Panc1 (cell line): ENCODE measurements around the gene CMIP. TPM values are rescaled to one million over a fixed set of nuclear protein-coding genes. Genes with fewer than 3 reads are reported as not detected.
"Not testable (repeated sequence)": the region's sequence is repeated elsewhere in the genome, so short reads cannot be mapped to it uniquely, and the experiment has no call there.

Experiments used
- ATAC-seq: fragments of 200-7000 bp; cut with Tn5 transposase; 2 replicates; pipeline ENCODE4 v1.9.1; 2020; ENCODE audit warnings: mild to moderate bottlenecking, moderate library complexity
- BruUV-seq: library from RNA; stranded (reverse); fragments of 400-500 nt; replicated peaks from 2 replicates; lab custom pipeline; 2021; lab: Mats Ljungman, UMichigan
- CTCF ChIA-PET: fragments of 300-600 bp; sonication (Branson Sonifier 250); formaldehyde crosslinking; loops from one replicate; lab custom pipeline; 2022; ENCODE audit warnings: antibody characterized with exemption; lab: Charles Lee
- POLR2A ChIA-PET: fragments of 300-600 bp; sonication (Branson Sonifier 250); formaldehyde crosslinking; loops from one replicate; lab custom pipeline; 2022; ENCODE audit warnings: antibody characterized with exemption; lab: Charles Lee
- DNase-seq: peaks from one replicate; pipeline ENCODE4 v3.0.0-alpha.2; 2010; ENCODE audit warnings: low read depth, low spot score
- H3K27ac ChIP-seq: 2 replicates; pipeline ENCODE4 v1.5.1; 2011; ENCODE audit warnings: mild to moderate bottlenecking, low read length, inconsistent platforms
- H3K27me3 ChIP-seq: fragments of 200-500 bp; sonication (Bioruptor generic); 2 replicates; pipeline ENCODE4 v1.6.0; 2014; ENCODE audit warnings: low read length, inconsistent platforms; ENCODE audit not compliant: control insufficient read depth, insufficient read depth
- H3K36me3 ChIP-seq: fragments of 200-500 bp; sonication (Bioruptor generic); 2 replicates; pipeline ENCODE4 v1.5.1; 2014; ENCODE audit warnings: inconsistent platforms, mild to moderate bottlenecking, low read length, moderate library complexity; ENCODE audit not compliant: control insufficient read depth, insufficient read depth
- H3K4me1 ChIP-seq: 2 replicates; pipeline ENCODE4 v1.5.1; 2011; ENCODE audit warnings: inconsistent platforms, mild to moderate bottlenecking, low read length, moderate library complexity; ENCODE audit not compliant: control insufficient read depth, insufficient read depth
- H3K4me3 ChIP-seq, 2 experiments: 2 replicates each; pipeline ENCODE4 v1.5.1; 2011 to 2012; ENCODE audit warnings: low read depth in 2 of 2, low read length in 2 of 2, mild to moderate bottlenecking in 2 of 2, inconsistent platforms in 1 of 2, moderate library complexity in 1 of 2
- H3K9me3 ChIP-seq: fragments of 200-500 bp; sonication (Bioruptor generic); 2 replicates; pipeline ENCODE4 v1.5.1; 2014; ENCODE audit warnings: low read depth, mild to moderate bottlenecking, inconsistent platforms, low read length, moderate library complexity; ENCODE audit not compliant: control insufficient read depth, insufficient read depth
- CTCF ChIP-seq: fragments of 450-650 bp; IDR thresholded peaks from 2 replicates; pipeline ENCODE4 v1.5.1; 2017; ENCODE audit warnings: mild to moderate bottlenecking
- POLR2AphosphoS5 ChIP-seq: IDR thresholded peaks from 2 replicates; pipeline ENCODE4 v1.6.1; 2012; ENCODE audit warnings: mild to moderate bottlenecking, low read depth, low read length, moderate library complexity
- SIN3A ChIP-seq: IDR thresholded peaks from 2 replicates; pipeline ENCODE4 v1.6.1; 2012; ENCODE audit warnings: low read depth, mild to moderate bottlenecking, low read length, moderate library complexity, borderline replicate concordance; ENCODE audit not compliant: insufficient read depth
- TCF7L2 ChIP-seq: IDR thresholded peaks from 2 replicates; pipeline ENCODE4 v1.6.1; 2011; ENCODE audit warnings: mild to moderate bottlenecking, low read depth, low read length, inconsistent platforms
- in situ Hi-C: cut with HindIII; loops from 2 replicates; pipeline ENCODE4 v1.10.0; 2016; ENCODE audit warnings: low sequenced_read_pairs, low pct_unique_long_range_greater_than_20kb
- intact Hi-C: fragments of 100-400 bp; cut with micrococcal nuclease; formaldehyde crosslinking; loops from one replicate; pipeline ENCODE4 v1.10.0; 2022; ENCODE audit not compliant: unreplicated experiment
- total RNA-seq: library from RNA; stranded (reverse); gene quantifications from one replicate; pipeline ENCODE4 v1.2.1, GENCODE V29; 2021; ENCODE audit not compliant: unreplicated experiment
- TF ChIP-seq, protein P1 (sequence below), 2 experiments: IDR thresholded peaks; 2 replicates each; pipeline ENCODE4 v1.6.1; 2011 to 2012; ENCODE audit warnings: low read depth in 2 of 2, control low read depth in 1 of 2, low read length in 1 of 2, mild to moderate bottlenecking in 1 of 2, moderate library complexity in 1 of 2; ENCODE audit not compliant: insufficient read depth in 1 of 2

Gene CMIP
- total RNA-seq, 1 experiment from 2014 or later: 49.7 TPM

DNA sequence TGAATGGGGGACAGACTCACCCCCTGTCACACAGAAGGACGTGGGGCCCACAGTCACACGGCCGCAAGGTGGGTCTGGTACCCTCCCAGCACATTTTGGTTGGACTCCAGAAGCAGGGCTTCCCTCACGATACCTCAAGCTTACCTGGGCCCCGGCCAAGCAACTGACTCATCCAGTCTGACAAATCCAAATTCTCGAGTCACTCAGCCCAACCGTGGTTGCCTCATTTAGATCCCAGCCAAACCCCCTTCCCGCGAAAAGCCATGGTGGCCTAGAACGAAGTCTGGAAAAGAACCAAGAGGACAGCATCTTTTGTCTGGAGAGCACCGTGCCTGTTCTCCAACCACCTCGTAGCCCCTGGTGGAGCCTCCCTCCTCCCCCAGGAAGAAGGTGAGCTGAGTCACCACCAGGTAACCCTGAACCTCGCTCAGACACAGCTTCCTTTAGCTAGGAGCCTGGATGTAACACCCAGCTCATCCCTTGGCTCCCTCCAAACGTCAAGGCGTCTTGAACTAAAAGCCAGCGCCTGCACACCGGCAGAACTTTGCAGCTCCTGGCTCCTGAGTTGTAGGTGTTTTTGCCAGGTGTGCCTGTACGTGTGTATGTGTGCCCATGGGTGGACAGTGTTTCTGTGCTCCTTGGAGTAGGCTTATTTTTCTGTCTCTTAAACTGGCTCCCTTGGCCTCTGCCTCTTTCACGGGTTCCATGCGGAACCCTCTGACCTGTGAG, 78.9 kb downstream of the CMIP start:
- POLR2A ChIA-PET: no interaction called here

DNA sequence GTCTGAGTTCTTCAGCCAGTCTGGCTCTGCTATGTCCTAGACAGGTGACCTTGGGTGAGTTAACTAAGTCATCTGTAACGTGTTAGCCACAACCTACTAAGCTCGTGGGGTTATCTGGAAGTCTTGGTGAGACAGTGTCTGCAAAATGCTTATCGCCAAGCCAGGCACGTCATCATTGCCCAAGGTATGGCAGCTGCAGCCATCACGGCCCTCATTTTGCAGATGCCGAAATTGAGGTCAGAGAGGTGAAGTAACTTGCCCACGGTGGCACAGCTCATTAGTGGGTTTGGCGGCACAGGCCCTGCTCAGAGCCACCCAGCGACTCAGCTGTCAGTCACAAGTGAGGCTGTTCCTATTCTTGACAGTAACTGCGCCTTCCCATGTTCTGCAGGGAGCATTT, 79.8 kb downstream of the CMIP start:
- CTCF ChIA-PET: no interaction called here
- no peak for TF ChIP-seq CTCF
- TF ChIP-seq, protein P1, sequence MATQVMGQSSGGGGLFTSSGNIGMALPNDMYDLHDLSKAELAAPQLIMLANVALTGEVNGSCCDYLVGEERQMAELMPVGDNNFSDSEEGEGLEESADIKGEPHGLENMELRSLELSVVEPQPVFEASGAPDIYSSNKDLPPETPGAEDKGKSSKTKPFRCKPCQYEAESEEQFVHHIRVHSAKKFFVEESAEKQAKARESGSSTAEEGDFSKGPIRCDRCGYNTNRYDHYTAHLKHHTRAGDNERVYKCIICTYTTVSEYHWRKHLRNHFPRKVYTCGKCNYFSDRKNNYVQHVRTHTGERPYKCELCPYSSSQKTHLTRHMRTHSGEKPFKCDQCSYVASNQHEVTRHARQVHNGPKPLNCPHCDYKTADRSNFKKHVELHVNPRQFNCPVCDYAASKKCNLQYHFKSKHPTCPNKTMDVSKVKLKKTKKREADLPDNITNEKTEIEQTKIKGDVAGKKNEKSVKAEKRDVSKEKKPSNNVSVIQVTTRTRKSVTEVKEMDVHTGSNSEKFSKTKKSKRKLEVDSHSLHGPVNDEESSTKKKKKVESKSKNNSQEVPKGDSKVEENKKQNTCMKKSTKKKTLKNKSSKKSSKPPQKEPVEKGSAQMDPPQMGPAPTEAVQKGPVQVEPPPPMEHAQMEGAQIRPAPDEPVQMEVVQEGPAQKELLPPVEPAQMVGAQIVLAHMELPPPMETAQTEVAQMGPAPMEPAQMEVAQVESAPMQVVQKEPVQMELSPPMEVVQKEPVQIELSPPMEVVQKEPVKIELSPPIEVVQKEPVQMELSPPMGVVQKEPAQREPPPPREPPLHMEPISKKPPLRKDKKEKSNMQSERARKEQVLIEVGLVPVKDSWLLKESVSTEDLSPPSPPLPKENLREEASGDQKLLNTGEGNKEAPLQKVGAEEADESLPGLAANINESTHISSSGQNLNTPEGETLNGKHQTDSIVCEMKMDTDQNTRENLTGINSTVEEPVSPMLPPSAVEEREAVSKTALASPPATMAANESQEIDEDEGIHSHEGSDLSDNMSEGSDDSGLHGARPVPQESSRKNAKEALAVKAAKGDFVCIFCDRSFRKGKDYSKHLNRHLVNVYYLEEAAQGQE (IDR thresholded peaks at IDR 0.05; ENCODE audit: insufficient read depth in 1 of 2, low read depth in 2 of 2, low read length in 1 of 2): no peak
- TF ChIP-seq POLR2AphosphoS5: no peak
- TF ChIP-seq TCF7L2: no peak
- no peak for TF ChIP-seq SIN3A
- DNase-seq: no peak
- H3K4me1 ChIP-seq: peaks cover 32% of the 10 kb centered on the region
- no peak overlapping the region for H3K4me3 ChIP-seq
- H3K27ac ChIP-seq: no peak overlapping the region
- no TSS peak for BruUV-seq
- intact Hi-C loops (no loop called here), in situ Hi-C loops (no loop called here)
- no peaks in the 10 kb centered on the region for H3K27me3 ChIP-seq
- H3K36me3 ChIP-seq: no peaks in the 10 kb centered on the region
- POLR2A ChIA-PET: no interaction called here
- no peak for ATAC-seq
- no peaks in the 10 kb centered on the region for H3K9me3 ChIP-seq

More for the DNA sequence above, 78.9 kb downstream of the CMIP start:
- no TSS peak for BruUV-seq
- peak overlapping the region; percentile 59 for H3K27ac ChIP-seq
- peak; percentile 54; the same call in 1 of the 2 replicates for ATAC-seq
- H3K27me3 ChIP-seq: no peaks in the 10 kb centered on the region
- no peak overlapping the region for H3K4me3 ChIP-seq
- TF ChIP-seq CTCF (no peak), TCF7L2 (no peak), POLR2AphosphoS5 (no peak), SIN3A (no peak)
- TF ChIP-seq, protein P1 (IDR thresholded peaks at IDR 0.05; ENCODE audit: insufficient read depth in 1 of 2, low read depth in 2 of 2, low read length in 1 of 2): no peak
- H3K4me1 ChIP-seq: peaks cover 35% of the 10 kb centered on the region
- intact Hi-C loops (no loop called here), in situ Hi-C loops (no loop called here)
- CTCF ChIA-PET: no interaction called here
- H3K36me3 ChIP-seq: no peaks in the 10 kb centered on the region
- peak; percentile 36 for DNase-seq
- H3K9me3 ChIP-seq: no peaks in the 10 kb centered on the region

GRCh38 chr16:81524885-81525284, 80.3 kb downstream of the CMIP start:
- peaks cover 30% of the 10 kb centered on the region for H3K4me1 ChIP-seq
- H3K27me3 ChIP-seq, H3K4me3 ChIP-seq, BruUV-seq, intact Hi-C loops, ATAC-seq, CTCF ChIA-PET, in situ Hi-C loops, H3K9me3 ChIP-seq, H3K36me3 ChIP-seq, DNase-seq, H3K27ac ChIP-seq, POLR2A ChIA-PET: not testable (repeated sequence)
